CD14-positive monocyte (primary cell): ENCODE data around the gene CDC42EP3. TPM values are rescaled to one million over a fixed set of nuclear protein-coding genes. Genes with fewer than 3 reads are reported as not detected.
A peak's percentile ranks its signal among the peaks of the same experiment; 100 is the strongest.

ENCODE experiments used
- DNase-seq, 3 donors: peaks; one replicate each; pipeline ENCODE4 v3.0.0-alpha.2; 2011 to 2022
- H2AFZ ChIP-seq: 2 replicates; pipeline ENCODE4 v1.6.0; 2012; ENCODE audit warnings: mild to moderate bottlenecking, low read depth, low read length, inconsistent platforms; ENCODE audit not compliant: insufficient read depth, poor library complexity, severe bottlenecking
- H3K27ac ChIP-seq, 2 donors: 1 replicate in 1 of 2; 2 replicates in 1 of 2; pipeline ENCODE4 v1.5.1; 2012 to 2013; ENCODE audit warnings: low read length in 2 of 2, control low read depth in 1 of 2, inconsistent platforms in 1 of 2, low read depth in 1 of 2, mild to moderate bottlenecking in 1 of 2
- H3K27me3 ChIP-seq, 2 donors: one replicate each; pipeline versions ENCODE4 v1.6.0 to v1.6.1; 2011 to 2013; ENCODE audit warnings: low read length in 2 of 2; ENCODE audit not compliant: control insufficient read depth in 2 of 2, insufficient read depth in 2 of 2
- H3K36me3 ChIP-seq, 2 donors: replicated peaks in 1 of 2; 1 replicate in 1 of 2; 2 replicates in 1 of 2; pipeline versions ENCODE4 v1.5.1 to v1.6.1; 2012 to 2013; ENCODE audit warnings: low read length in 2 of 2, control low read depth in 1 of 2, inconsistent platforms in 1 of 2, mild to moderate bottlenecking in 1 of 2; ENCODE audit not compliant: insufficient read depth in 2 of 2, control insufficient read depth in 1 of 2
- H3K4me1 ChIP-seq, 2 donors: 1 replicate in 1 of 2; 2 replicates in 1 of 2; pipeline versions ENCODE4 v1.5.1 to v1.6.1; 2012 to 2013; ENCODE audit warnings: low read length in 2 of 2, control low read depth in 1 of 2, inconsistent platforms in 1 of 2, mild to moderate bottlenecking in 1 of 2, moderate library complexity in 1 of 2; ENCODE audit not compliant: insufficient read depth in 2 of 2, control insufficient read depth in 1 of 2
- H3K4me2 ChIP-seq: replicated peaks from 2 replicates; pipeline ENCODE3; 2012; ENCODE audit warnings: low read length, moderate library complexity, mild to moderate bottlenecking; ENCODE audit not compliant: poor library complexity, severe bottlenecking; ENCODE audit errors: extremely low read depth
- H3K4me3 ChIP-seq, 3 experiments: fragments of 200-600 bp in 1 of 3; sonication (generic) in 1 of 3; replicated peaks in 1 of 3; 1 replicate in 2 of 3; 2 replicates in 1 of 3; pipeline ENCODE4 v1.5.1; 2011 to 2013; ENCODE audit warnings: low read length in 3 of 3, mild to moderate bottlenecking in 3 of 3, control low read depth in 2 of 3, low read depth in 2 of 3, inconsistent platforms in 1 of 3, moderate library complexity in 1 of 3
- H3K79me2 ChIP-seq: 2 replicates; pipeline ENCODE4 v1.6.0; 2012; ENCODE audit warnings: mild to moderate bottlenecking, control low read depth, inconsistent platforms, low read length, moderate library complexity; ENCODE audit not compliant: insufficient read depth
- H3K9ac ChIP-seq: 2 replicates; pipeline ENCODE4 v1.6.0; 2017; ENCODE audit warnings: low read length, mild to moderate bottlenecking; ENCODE audit not compliant: insufficient read depth, poor library complexity, severe bottlenecking
- H3K9me3 ChIP-seq, 2 donors: replicated peaks in 1 of 2; 1 replicate in 1 of 2; 2 replicates in 1 of 2; pipeline versions ENCODE4 v1.5.1 to v1.6.1; 2012 to 2013; ENCODE audit warnings: low read length in 2 of 2, control low read depth in 1 of 2; ENCODE audit not compliant: control insufficient read depth in 1 of 2, insufficient read depth in 1 of 2
- H4K20me1 ChIP-seq: 2 replicates; pipeline ENCODE4 v1.6.0; 2012; ENCODE audit warnings: mild to moderate bottlenecking, low read length, control low read depth, moderate library complexity; ENCODE audit not compliant: insufficient read depth
- H3K27ac Mint-ChIP-seq, 7 donors: one replicate each; pipeline ENCODE4 v1.8.0; 2020; ENCODE audit warnings: mild to moderate bottlenecking in 7 of 7, mixed read lengths in 7 of 7, moderate library complexity in 6 of 7, inconsistent platforms in 2 of 7
- H3K27me3 Mint-ChIP-seq, 3 donors: one replicate each; pipeline ENCODE4 v1.8.0; 2021 to 2022; ENCODE audit warnings: low read depth in 3 of 3, mild to moderate bottlenecking in 3 of 3, mixed read lengths in 3 of 3, moderate library complexity in 3 of 3, inconsistent platforms in 1 of 3
- H3K36me3 Mint-ChIP-seq, 2 donors: one replicate each; pipeline ENCODE4 v1.8.0; 2020; ENCODE audit warnings: mixed read lengths in 2 of 2, inconsistent platforms in 1 of 2, mild to moderate bottlenecking in 1 of 2
- H3K4me1 Mint-ChIP-seq: one replicate; pipeline ENCODE4 v1.8.0; 2020; ENCODE audit warnings: mild to moderate bottlenecking, mixed read lengths
- H3K4me3 Mint-ChIP-seq, 2 donors: one replicate each; pipeline ENCODE4 v1.8.0; 2020; ENCODE audit warnings: mild to moderate bottlenecking in 2 of 2, mixed read lengths in 2 of 2, moderate library complexity in 1 of 2
- H3K9me3 Mint-ChIP-seq, 7 donors: one replicate each; pipeline ENCODE4 v1.8.0; 2020 to 2022; ENCODE audit warnings: mixed read lengths in 7 of 7, mild to moderate bottlenecking in 6 of 7, moderate library complexity in 6 of 7, inconsistent platforms in 2 of 7
- CTCF ChIP-seq: fragments of 200-600 bp; IDR thresholded peaks from one replicate; pipeline ENCODE4 v1.8.0; 2022; ENCODE audit warnings: antibody characterized with exemption, mild to moderate bottlenecking
- WGBS: methylation state at CpG from one replicate; pipeline ENCODE4 v1.1.5; 2013; ENCODE audit warnings: missing lambda C conversion rate; ENCODE audit not compliant: insufficient coverage; 5-methylcytosine and 5-hydroxymethylcytosine counted together
- intact Hi-C, 2 donors: fragments of 100-400 bp; cut with micrococcal nuclease; formaldehyde crosslinking; loops; one replicate each; pipeline versions ENCODE4 v1.15.0 to v1.15.1; 2023
- polyA plus RNA-seq, 3 donors: library from polyadenylated mRNA; depleted of rRNA in 1 of 3; unstranded in 2 of 3; stranded (reverse) in 1 of 3; fragments of 300-500 nt in 2 of 3; fragments of >200 nt in 1 of 3; fragmentation: Illumina TruSeq in 2 of 3; gene quantifications; 1 replicate in 2 of 3; 2 replicates in 1 of 3; pipeline ENCODE4 v1.2.3, GENCODE V29; 2012 to 2021

CDC42EP3 gene
- polyA plus RNA-seq, 3 donors = 179 to 272 (median 249) TPM

GRCh38 chr2:37650548-37651093 is 20.8 kb downstream of the CDC42EP3 start:
- H3K36me3 Mint-ChIP-seq = peaks cover 70 to 93% of the 10 kb centered on the region in 2 donors
- Histone ChIP-seq H3K9ac (no peak overlapping the region), H3K9me3 (no peaks in the 10 kb centered on the region), H3K4me3 (peak overlapping the region in 1 of 3 experiments; percentile 15), H3K4me2 (peak overlapping the region; percentile 33), H3K27ac (peak overlapping the region; percentile 55 to 92), H4K20me1 (peaks cover 99% of the 10 kb centered on the region), H3K79me2 (peaks cover 100% of the 10 kb centered on the region), H2AFZ (no peak overlapping the region), H3K27me3 (no peaks in the 10 kb centered on the region), H3K36me3 (peaks cover 29 to 41% of the 10 kb centered on the region in 2 donors), H3K4me1 (peaks cover 97 to 100% of the 10 kb centered on the region in 2 donors)
- H3K27ac Mint-ChIP-seq = peak overlapping the region; percentile 95 to 99 (median 98)
- intact Hi-C loops = no loop called here
- no peaks in the 10 kb centered on the region for H3K27me3 Mint-ChIP-seq
- WGBS = 100% methylated on average over 1 of the region's 3 CpGs
- H3K4me3 Mint-ChIP-seq = peak overlapping the region in 1 of 2 donors; percentile 15
- peaks cover 0 to 4% (median 0%) of the 10 kb centered on the region in 7 donors for H3K9me3 Mint-ChIP-seq
- peaks cover 95% of the 10 kb centered on the region for H3K4me1 Mint-ChIP-seq
- DNase-seq = peak in 1 of 3 donors; percentile 58
- no peak for TF ChIP-seq CTCF

- no peak overlapping the region for H3K9ac ChIP-seq
- H3K27ac ChIP-seq = peak overlapping the region; percentile 91 to 92
- Mint-ChIP-seq H3K27me3 (no peaks in the 10 kb centered on the region), H3K9me3 (peaks cover 0 to 4% (median 0%) of the 10 kb centered on the region in 7 donors), H3K4me1 (peaks cover 92% of the 10 kb centered on the region), H3K36me3 (peaks cover 67 to 92% of the 10 kb centered on the region in 2 donors), H3K27ac (peak overlapping the region; percentile 95 to 99 (median 98)), H3K4me3 (peak overlapping the region in 1 of 2 donors; percentile 46)
- H3K4me1 ChIP-seq = peaks cover 97 to 100% of the 10 kb centered on the region in 2 donors
- peaks cover 100% of the 10 kb centered on the region for H3K79me2 ChIP-seq
- no peak for TF ChIP-seq CTCF
- no peaks in the 10 kb centered on the region for H3K27me3 ChIP-seq
- H4K20me1 ChIP-seq = peaks cover 99% of the 10 kb centered on the region
- intact Hi-C loops = no loop called here
- H3K9me3 ChIP-seq = no peaks in the 10 kb centered on the region
- DNase-seq = no peak
- H3K4me2 ChIP-seq = peak overlapping the region; percentile 35
- no peak overlapping the region for H2AFZ ChIP-seq
- WGBS = 83% methylated on average over 2 of the region's 3 CpGs
- peaks cover 32 to 41% of the 10 kb centered on the region in 2 donors for H3K36me3 ChIP-seq
- peak overlapping the region in 1 of 3 experiments; percentile 29 for H3K4me3 ChIP-seq
Measured at GRCh38 chr2:37649518-37649917, 21.9 kb downstream of the CDC42EP3 start.
